SK-N-SH treated with all-trans-retinoic acid at 6 μM for 48 hours (cell line): ENCODE measurements around the gene RHOJ.

Experiments
- BACH2 ChIP-seq: fragments of 250-450 bp; sonication (Bioruptor Pico); IDR thresholded peaks from 2 replicates; pipeline ENCODE4 v1.9.0; 2021; ENCODE audit warnings: mild to moderate bottlenecking, borderline replicate concordance
- PPARA ChIP-seq: fragments of 250-450 bp; sonication (Bioruptor Pico); IDR thresholded peaks from 2 replicates; pipeline ENCODE4 v1.5.0; 2020; ENCODE audit warnings: mild to moderate bottlenecking, borderline replicate concordance
- ZFP30 ChIP-seq: fragments of 450-650 bp; formaldehyde crosslinking; IDR thresholded peaks from 2 replicates; pipeline ENCODE4 v1.5.0; 2022; ENCODE audit warnings: mild to moderate bottlenecking, moderate library complexity
- ZNF565 ChIP-seq: fragments of 450-650 bp; formaldehyde crosslinking; conservative IDR thresholded peaks from 2 replicates; pipeline ENCODE4 v1.5.0; 2020; ENCODE audit warnings: low read depth, mild to moderate bottlenecking, moderate library complexity
- TF ChIP-seq, protein P1 (sequence below): fragments of 250-450 bp; sonication (Bioruptor Pico); IDR thresholded peaks from 2 replicates; pipeline ENCODE4 v1.5.0; 2020; ENCODE audit warnings: mild to moderate bottlenecking, moderate library complexity

DNA sequence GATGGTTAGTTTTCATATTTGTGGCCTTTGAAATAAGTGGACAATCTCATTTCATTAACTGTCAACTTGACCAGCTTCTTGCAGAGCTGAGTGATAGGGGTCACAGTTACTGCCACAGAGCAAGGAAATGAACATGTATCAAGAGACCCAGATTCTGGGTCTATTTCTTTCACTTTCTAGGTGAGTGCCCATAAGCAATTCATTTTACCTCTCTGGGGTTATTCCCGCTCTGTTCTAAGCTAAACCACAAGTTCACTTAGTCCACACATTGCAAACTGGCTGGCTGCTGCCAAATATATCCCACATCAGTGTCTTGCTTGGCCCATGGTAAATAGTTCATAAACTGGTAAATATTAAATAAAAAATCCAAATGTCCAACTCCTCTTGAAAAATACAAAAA, 84.6 kb downstream of the RHOJ start:
- TF ChIP-seq BACH2 (no peak), PPARA (CRISPR knock-in tag) (no peak), ZFP30 (CRISPR knock-in tag) (no peak), ZNF565 (CRISPR knock-in tag) (no peak)
- TF ChIP-seq, protein P1, sequence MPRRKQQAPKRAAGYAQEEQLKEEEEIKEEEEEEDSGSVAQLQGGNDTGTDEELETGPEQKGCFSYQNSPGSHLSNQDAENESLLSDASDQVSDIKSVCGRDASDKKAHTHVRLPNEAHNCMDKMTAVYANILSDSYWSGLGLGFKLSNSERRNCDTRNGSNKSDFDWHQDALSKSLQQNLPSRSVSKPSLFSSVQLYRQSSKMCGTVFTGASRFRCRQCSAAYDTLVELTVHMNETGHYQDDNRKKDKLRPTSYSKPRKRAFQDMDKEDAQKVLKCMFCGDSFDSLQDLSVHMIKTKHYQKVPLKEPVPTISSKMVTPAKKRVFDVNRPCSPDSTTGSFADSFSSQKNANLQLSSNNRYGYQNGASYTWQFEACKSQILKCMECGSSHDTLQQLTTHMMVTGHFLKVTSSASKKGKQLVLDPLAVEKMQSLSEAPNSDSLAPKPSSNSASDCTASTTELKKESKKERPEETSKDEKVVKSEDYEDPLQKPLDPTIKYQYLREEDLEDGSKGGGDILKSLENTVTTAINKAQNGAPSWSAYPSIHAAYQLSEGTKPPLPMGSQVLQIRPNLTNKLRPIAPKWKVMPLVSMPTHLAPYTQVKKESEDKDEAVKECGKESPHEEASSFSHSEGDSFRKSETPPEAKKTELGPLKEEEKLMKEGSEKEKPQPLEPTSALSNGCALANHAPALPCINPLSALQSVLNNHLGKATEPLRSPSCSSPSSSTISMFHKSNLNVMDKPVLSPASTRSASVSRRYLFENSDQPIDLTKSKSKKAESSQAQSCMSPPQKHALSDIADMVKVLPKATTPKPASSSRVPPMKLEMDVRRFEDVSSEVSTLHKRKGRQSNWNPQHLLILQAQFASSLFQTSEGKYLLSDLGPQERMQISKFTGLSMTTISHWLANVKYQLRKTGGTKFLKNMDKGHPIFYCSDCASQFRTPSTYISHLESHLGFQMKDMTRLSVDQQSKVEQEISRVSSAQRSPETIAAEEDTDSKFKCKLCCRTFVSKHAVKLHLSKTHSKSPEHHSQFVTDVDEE: no peak
